Measurements from ENCODE around the gene ASTN2.

The ASTN2 gene

GRCh38 chr9:116389541-116390302 is 1025.1 kb downstream of the ASTN2 start:
- TF ChIP-seq POLR2A (IDR thresholded peaks at IDR 0.05; ENCODE audit: extremely low read depth, insufficient read length): no peak
- TF ChIP-seq MAX (IDR thresholded peaks at IDR 0.05; ENCODE audit: low read depth, low read length): no peak
- TF ChIP-seq MYC (IDR thresholded peaks at IDR 0.05; ENCODE audit: low read depth, low read length): no peak
- TF ChIP-seq CTCF (IDR thresholded peaks at IDR 0.05; ENCODE audit: low read depth, low read length): no peak
- no peak for DNase-seq (ENCODE audit: low read depth)
- no peak overlapping the region for H3K4me3 ChIP-seq (ENCODE audit: low read depth, low read length)

- TF ChIP-seq MAX (IDR thresholded peaks at IDR 0.05; ENCODE audit: low read depth, low read length): no peak
- no peak for TF ChIP-seq POLR2A (IDR thresholded peaks at IDR 0.05; ENCODE audit: extremely low read depth, insufficient read length)
- no peak for TF ChIP-seq CTCF (IDR thresholded peaks at IDR 0.05; ENCODE audit: low read depth, low read length)
- no peak for TF ChIP-seq MYC (IDR thresholded peaks at IDR 0.05; ENCODE audit: low read depth, low read length)
- no peak for DNase-seq (ENCODE audit: low read depth)
- no peak overlapping the region for H3K4me3 ChIP-seq (ENCODE audit: low read depth, low read length)
These were observed 1026.7 kb downstream of the ASTN2 start for GRCh38 chr9:116387934-116388698.

- TF ChIP-seq MAX (IDR thresholded peaks at IDR 0.05; ENCODE audit: low read depth, low read length): no peak
- TF ChIP-seq POLR2A (IDR thresholded peaks at IDR 0.05; ENCODE audit: extremely low read depth, insufficient read length): no peak
- no peak for TF ChIP-seq CTCF (IDR thresholded peaks at IDR 0.05; ENCODE audit: low read depth, low read length)
- no peak for TF ChIP-seq MYC (IDR thresholded peaks at IDR 0.05; ENCODE audit: low read depth, low read length)
- DNase-seq (ENCODE audit: low read depth): no peak
These were observed 1030.9 kb downstream of the ASTN2 start for GRCh38 chr9:116383936-116384335.

GRCh38 chr9:116383133-116383532 is 1031.7 kb downstream of the ASTN2 start:
- DNase-seq (ENCODE audit: low read depth): no peak
- no peak for TF ChIP-seq MAX (IDR thresholded peaks at IDR 0.05; ENCODE audit: low read depth, low read length)
- no peak overlapping the region for H3K4me3 ChIP-seq (ENCODE audit: low read depth, low read length)

More at GRCh38 chr9:116383936-116384335, 1030.9 kb downstream of the ASTN2 start:
- no peak overlapping the region for H3K4me3 ChIP-seq (ENCODE audit: low read depth, low read length)

GRCh38 chr9:116382053-116382452 is 1032.8 kb downstream of the ASTN2 start:
- no peak for DNase-seq (ENCODE audit: low read depth)
- no peak overlapping the region for H3K4me3 ChIP-seq (ENCODE audit: low read depth, low read length)
- TF ChIP-seq MAX (IDR thresholded peaks at IDR 0.05; ENCODE audit: low read depth, low read length): no peak
- TF ChIP-seq POLR2A (IDR thresholded peaks at IDR 0.05; ENCODE audit: extremely low read depth, insufficient read length): no peak
- no peak for TF ChIP-seq MYC (IDR thresholded peaks at IDR 0.05; ENCODE audit: low read depth, low read length)
- TF ChIP-seq CTCF (IDR thresholded peaks at IDR 0.05; ENCODE audit: low read depth, low read length): no peak

GRCh38 chr9:116381350-116381749 is 1033.5 kb downstream of the ASTN2 start:
- TF ChIP-seq CTCF (IDR thresholded peaks at IDR 0.05; ENCODE audit: low read depth, low read length) (no peak), MYC (IDR thresholded peaks at IDR 0.05; ENCODE audit: low read depth, low read length) (no peak), POLR2A (IDR thresholded peaks at IDR 0.05; ENCODE audit: extremely low read depth, insufficient read length) (no peak), MAX (IDR thresholded peaks at IDR 0.05; ENCODE audit: low read depth, low read length) (no peak)
- H3K4me3 ChIP-seq (ENCODE audit: low read depth, low read length): no peak overlapping the region
- no peak for DNase-seq (ENCODE audit: low read depth)
